GM12878 (cell line): ENCODE data around the gene PSPN. TPM values are rescaled to one million over a fixed set of nuclear protein-coding genes. Genes with fewer than 3 reads are reported as not detected.

Experiments used
- BACH1 ChIP-seq: fragments of 450-650 bp; IDR thresholded peaks from 2 replicates; pipeline ENCODE4 v1.6.1; 2017; ENCODE audit warnings: mild to moderate bottlenecking, borderline replicate concordance
- CBFB ChIP-seq: IDR thresholded peaks from 2 replicates; pipeline ENCODE4 v1.6.1; 2016; ENCODE audit warnings: antibody characterized with exemption, low read depth
- CREB1 ChIP-seq: IDR thresholded peaks from 2 replicates; pipeline ENCODE4 v1.6.1; 2012; ENCODE audit warnings: low read depth, mild to moderate bottlenecking, inconsistent platforms
- IKZF1 ChIP-seq: fragments of 450-650 bp; conservative IDR thresholded peaks from 2 replicates; pipeline ENCODE4 v1.6.1; 2017; ENCODE audit warnings: antibody characterized with exemption, mild to moderate bottlenecking
- LARP7 ChIP-seq: fragments of 450-650 bp; IDR thresholded peaks from 2 replicates; pipeline ENCODE4 v1.6.1; 2017; ENCODE audit warnings: mild to moderate bottlenecking
- MEF2B ChIP-seq: fragments of 450-650 bp; IDR thresholded peaks from 2 replicates; pipeline ENCODE4 v1.6.1; 2018; ENCODE audit warnings: mild to moderate bottlenecking, moderate library complexity; ENCODE audit not compliant: partially characterized antibody, poor library complexity, severe bottlenecking
- RAD51 ChIP-seq: fragments of 450-650 bp; IDR thresholded peaks from 2 replicates; pipeline ENCODE4 v1.6.1; 2016; ENCODE audit warnings: moderate library complexity, mild to moderate bottlenecking, inconsistent platforms
- RB1 ChIP-seq: fragments of 450-650 bp; formaldehyde crosslinking; IDR thresholded peaks from 2 replicates; pipeline ENCODE4 v1.6.1; 2017; ENCODE audit warnings: mild to moderate bottlenecking, borderline replicate concordance
- SMARCA5 ChIP-seq: fragments of 450-650 bp; IDR thresholded peaks from 2 replicates; pipeline ENCODE4 v1.6.1; 2017; ENCODE audit warnings: mild to moderate bottlenecking
- SUPT20H ChIP-seq: IDR thresholded peaks from 2 replicates; pipeline ENCODE4 v1.6.1; 2011; ENCODE audit warnings: low read depth, mild to moderate bottlenecking, low read length, moderate library complexity, borderline replicate concordance; ENCODE audit not compliant: control insufficient read depth
- ZNF274 ChIP-seq: IDR thresholded peaks from one replicate; pipeline ENCODE4 v1.8.0; 2011; ENCODE audit not compliant: insufficient read length, insufficient read depth
- ZNF384 ChIP-seq: IDR thresholded peaks from 2 replicates; pipeline ENCODE4 v1.6.1; 2012; ENCODE audit warnings: low read depth, mild to moderate bottlenecking, low read length, improper control_type of control experiment, borderline replicate concordance
- polyA plus RNA-seq, 11 experiments: library from polyadenylated mRNA; depleted of rRNA in 4 of 11; unstranded in 6 of 11; stranded (reverse) in 5 of 11; fragments of >200 nt; fragmentation: Nextera tagmentation in 4 of 11; fragmentation: Illumina TruSeq in 1 of 11; extraction: Ambion mirVana in 4 of 11; extraction: Trizol in 1 of 11; gene quantifications; 1 replicate in 1 of 11; 2 replicates in 10 of 11; pipeline versions ENCODE4 v1.2.1 to v1.2.3, GENCODE V29; 2011 to 2016; ENCODE audit warnings: inconsistent platforms in 2 of 11, missing spikeins in 2 of 11, low read depth in 1 of 11
- total RNA-seq, 4 experiments: library from RNA; depleted of rRNA in 3 of 4; stranded (reverse); fragments of >200 nt in 3 of 4; fragmentation: Illumina TruSeq in 1 of 4; extraction: Trizol in 1 of 4; gene quantifications; 2 replicates each; pipeline versions ENCODE4 v1.2.1 to v1.2.3, GENCODE V29; 2013 to 2021
- TF ChIP-seq, protein P1 (sequence below): fragments of 150-350 bp; IDR thresholded peaks from 2 replicates; pipeline ENCODE4 v1.6.1; 2016; ENCODE audit warnings: low read depth, low read length
- TF ChIP-seq, protein P2 (sequence below): fragments of 450-650 bp; IDR thresholded peaks from 2 replicates; pipeline ENCODE4 v1.6.1; 2018; ENCODE audit warnings: mild to moderate bottlenecking, low read depth, moderate library complexity; ENCODE audit not compliant: partially characterized antibody
- TF ChIP-seq, protein P3 (sequence below), 3 experiments: IDR thresholded peaks in 2 of 3; conservative IDR thresholded peaks in 1 of 3; 2 replicates each; pipeline ENCODE4 v1.5.1; 2011; ENCODE audit warnings: low read depth in 3 of 3, low read length in 3 of 3, mild to moderate bottlenecking in 3 of 3, control low read depth in 2 of 3, moderate library complexity in 2 of 3, inconsistent platforms in 1 of 3, mixed read lengths in 1 of 3; ENCODE audit not compliant: control insufficient read depth in 2 of 3, insufficient read depth in 1 of 3; ENCODE audit errors: extremely low read depth in 1 of 3
- TF ChIP-seq, protein P4 (sequence below): IDR thresholded peaks from 2 replicates; pipeline ENCODE4 v1.6.1; 2012; ENCODE audit warnings: low read depth, low read length, improper control_type of control experiment
- TF ChIP-seq, protein P5 (sequence below): fragments of 450-650 bp; IDR thresholded peaks from 2 replicates; pipeline ENCODE4 v1.6.1; 2017; ENCODE audit warnings: antibody characterized with exemption, mild to moderate bottlenecking, moderate library complexity

Gene PSPN
- total and polyA plus RNA-seq, 10 of the 15 experiments (the other 5 are each of a cell fraction or from before 2014, with no cell fraction given) = 0.27 to 1.2 (median 0.66) TPM

DNA sequence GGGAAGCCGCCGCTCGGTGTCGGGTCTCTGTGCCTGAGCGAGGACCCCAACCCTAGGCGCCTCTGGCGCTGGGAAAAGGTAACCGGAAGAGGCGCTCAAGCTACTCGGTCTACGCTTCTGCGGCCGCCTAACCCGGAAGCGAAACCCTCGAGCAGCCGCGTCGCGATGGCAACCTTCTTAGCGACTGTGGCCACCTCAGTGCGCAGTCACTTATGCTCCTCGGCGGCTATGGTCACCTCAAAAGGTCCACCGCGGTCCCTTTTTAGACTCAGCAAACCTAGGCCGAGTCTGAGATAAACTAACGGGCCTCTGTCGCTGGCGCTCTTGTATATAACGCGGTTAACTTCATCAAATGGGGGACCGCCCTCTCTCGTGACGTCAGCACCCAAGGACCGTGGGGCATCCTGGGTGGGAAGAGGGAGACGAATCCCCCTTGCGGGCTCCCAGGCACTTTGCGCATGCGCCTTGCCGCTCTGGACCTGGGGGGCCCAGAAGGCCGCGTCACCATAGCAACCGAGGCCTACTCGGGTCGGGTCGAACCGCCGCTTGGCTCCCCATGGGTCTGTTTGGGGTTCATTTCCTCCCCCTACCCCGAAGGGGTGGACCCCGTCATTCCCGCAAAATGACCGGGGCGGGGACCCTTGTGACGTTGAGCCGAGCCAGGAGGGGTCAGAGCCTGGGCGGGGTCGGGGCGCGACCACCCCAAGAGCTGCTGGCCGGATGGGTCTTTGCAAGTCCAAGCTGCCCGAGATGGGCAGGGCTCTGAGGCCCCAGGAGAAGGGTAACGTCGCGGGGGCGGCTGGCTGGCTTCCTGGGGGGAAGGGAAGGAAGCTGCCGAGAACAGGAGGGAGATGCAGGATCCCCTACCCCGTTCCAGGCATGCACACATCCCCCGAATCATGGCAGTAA lies 17.6 kb upstream of the PSPN start, which contains the start of gene GTF2F1 (continued):
- TF ChIP-seq, protein P1, sequence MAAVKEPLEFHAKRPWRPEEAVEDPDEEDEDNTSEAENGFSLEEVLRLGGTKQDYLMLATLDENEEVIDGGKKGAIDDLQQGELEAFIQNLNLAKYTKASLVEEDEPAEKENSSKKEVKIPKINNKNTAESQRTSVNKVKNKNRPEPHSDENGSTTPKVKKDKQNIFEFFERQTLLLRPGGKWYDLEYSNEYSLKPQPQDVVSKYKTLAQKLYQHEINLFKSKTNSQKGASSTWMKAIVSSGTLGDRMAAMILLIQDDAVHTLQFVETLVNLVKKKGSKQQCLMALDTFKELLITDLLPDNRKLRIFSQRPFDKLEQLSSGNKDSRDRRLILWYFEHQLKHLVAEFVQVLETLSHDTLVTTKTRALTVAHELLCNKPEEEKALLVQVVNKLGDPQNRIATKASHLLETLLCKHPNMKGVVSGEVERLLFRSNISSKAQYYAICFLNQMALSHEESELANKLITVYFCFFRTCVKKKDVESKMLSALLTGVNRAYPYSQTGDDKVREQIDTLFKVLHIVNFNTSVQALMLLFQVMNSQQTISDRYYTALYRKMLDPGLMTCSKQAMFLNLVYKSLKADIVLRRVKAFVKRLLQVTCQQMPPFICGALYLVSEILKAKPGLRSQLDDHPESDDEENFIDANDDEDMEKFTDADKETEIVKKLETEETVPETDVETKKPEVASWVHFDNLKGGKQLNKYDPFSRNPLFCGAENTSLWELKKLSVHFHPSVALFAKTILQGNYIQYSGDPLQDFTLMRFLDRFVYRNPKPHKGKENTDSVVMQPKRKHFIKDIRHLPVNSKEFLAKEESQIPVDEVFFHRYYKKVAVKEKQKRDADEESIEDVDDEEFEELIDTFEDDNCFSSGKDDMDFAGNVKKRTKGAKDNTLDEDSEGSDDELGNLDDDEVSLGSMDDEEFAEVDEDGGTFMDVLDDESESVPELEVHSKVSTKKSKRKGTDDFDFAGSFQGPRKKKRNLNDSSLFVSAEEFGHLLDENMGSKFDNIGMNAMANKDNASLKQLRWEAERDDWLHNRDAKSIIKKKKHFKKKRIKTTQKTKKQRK = no peak
- TF ChIP-seq RAD51 = no peak
- TF ChIP-seq, protein P2, sequence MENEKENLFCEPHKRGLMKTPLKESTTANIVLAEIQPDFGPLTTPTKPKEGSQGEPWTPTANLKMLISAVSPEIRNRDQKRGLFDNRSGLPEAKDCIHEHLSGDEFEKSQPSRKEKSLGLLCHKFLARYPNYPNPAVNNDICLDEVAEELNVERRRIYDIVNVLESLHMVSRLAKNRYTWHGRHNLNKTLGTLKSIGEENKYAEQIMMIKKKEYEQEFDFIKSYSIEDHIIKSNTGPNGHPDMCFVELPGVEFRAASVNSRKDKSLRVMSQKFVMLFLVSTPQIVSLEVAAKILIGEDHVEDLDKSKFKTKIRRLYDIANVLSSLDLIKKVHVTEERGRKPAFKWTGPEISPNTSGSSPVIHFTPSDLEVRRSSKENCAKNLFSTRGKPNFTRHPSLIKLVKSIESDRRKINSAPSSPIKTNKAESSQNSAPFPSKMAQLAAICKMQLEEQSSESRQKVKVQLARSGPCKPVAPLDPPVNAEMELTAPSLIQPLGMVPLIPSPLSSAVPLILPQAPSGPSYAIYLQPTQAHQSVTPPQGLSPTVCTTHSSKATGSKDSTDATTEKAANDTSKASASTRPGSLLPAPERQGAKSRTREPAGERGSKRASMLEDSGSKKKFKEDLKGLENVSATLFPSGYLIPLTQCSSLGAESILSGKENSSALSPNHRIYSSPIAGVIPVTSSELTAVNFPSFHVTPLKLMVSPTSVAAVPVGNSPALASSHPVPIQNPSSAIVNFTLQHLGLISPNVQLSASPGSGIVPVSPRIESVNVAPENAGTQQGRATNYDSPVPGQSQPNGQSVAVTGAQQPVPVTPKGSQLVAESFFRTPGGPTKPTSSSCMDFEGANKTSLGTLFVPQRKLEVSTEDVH = no peak
- TF ChIP-seq CBFB = no peak; the same call in 1 of the 2 replicates
- peak; percentile 66; the same call in 1 of the 2 replicates for TF ChIP-seq RB1
- peak; percentile 85 for TF ChIP-seq CREB1
- TF ChIP-seq ZNF384 = no peak
- no peak for TF ChIP-seq SUPT20H
- TF ChIP-seq BACH1 = no peak
- TF ChIP-seq, protein P3, sequence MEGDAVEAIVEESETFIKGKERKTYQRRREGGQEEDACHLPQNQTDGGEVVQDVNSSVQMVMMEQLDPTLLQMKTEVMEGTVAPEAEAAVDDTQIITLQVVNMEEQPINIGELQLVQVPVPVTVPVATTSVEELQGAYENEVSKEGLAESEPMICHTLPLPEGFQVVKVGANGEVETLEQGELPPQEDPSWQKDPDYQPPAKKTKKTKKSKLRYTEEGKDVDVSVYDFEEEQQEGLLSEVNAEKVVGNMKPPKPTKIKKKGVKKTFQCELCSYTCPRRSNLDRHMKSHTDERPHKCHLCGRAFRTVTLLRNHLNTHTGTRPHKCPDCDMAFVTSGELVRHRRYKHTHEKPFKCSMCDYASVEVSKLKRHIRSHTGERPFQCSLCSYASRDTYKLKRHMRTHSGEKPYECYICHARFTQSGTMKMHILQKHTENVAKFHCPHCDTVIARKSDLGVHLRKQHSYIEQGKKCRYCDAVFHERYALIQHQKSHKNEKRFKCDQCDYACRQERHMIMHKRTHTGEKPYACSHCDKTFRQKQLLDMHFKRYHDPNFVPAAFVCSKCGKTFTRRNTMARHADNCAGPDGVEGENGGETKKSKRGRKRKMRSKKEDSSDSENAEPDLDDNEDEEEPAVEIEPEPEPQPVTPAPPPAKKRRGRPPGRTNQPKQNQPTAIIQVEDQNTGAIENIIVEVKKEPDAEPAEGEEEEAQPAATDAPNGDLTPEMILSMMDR (IDR thresholded peaks at IDR 0.05 in 2 of 3, conservative IDR thresholded peaks at IDR 0.05 in 1 of 3; ENCODE audit: control insufficient read depth in 2 of 3, extremely low read depth in 1 of 3, insufficient read depth in 1 of 3, low read depth in 3 of 3, low read length in 3 of 3) = peak in 2 of 3 experiments; percentile 23 to 28; a peak in 2 of 6 replicates
- peak; percentile 74 for TF ChIP-seq LARP7
- TF ChIP-seq, protein P4, sequence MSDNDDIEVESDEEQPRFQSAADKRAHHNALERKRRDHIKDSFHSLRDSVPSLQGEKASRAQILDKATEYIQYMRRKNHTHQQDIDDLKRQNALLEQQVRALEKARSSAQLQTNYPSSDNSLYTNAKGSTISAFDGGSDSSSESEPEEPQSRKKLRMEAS = peak; percentile 16; the same call in 1 of the 2 replicates
- TF ChIP-seq SMARCA5 = peak; percentile 9; the same call in 1 of the 2 replicates
- TF ChIP-seq ZNF274 = no peak
- TF ChIP-seq, protein P5, sequence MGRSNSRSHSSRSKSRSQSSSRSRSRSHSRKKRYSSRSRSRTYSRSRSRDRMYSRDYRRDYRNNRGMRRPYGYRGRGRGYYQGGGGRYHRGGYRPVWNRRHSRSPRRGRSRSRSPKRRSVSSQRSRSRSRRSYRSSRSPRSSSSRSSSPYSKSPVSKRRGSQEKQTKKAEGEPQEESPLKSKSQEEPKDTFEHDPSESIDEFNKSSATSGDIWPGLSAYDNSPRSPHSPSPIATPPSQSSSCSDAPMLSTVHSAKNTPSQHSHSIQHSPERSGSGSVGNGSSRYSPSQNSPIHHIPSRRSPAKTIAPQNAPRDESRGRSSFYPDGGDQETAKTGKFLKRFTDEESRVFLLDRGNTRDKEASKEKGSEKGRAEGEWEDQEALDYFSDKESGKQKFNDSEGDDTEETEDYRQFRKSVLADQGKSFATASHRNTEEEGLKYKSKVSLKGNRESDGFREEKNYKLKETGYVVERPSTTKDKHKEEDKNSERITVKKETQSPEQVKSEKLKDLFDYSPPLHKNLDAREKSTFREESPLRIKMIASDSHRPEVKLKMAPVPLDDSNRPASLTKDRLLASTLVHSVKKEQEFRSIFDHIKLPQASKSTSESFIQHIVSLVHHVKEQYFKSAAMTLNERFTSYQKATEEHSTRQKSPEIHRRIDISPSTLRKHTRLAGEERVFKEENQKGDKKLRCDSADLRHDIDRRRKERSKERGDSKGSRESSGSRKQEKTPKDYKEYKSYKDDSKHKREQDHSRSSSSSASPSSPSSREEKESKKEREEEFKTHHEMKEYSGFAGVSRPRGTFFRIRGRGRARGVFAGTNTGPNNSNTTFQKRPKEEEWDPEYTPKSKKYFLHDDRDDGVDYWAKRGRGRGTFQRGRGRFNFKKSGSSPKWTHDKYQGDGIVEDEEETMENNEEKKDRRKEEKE = no peak
- TF ChIP-seq MEF2B = peak; percentile 80
- TF ChIP-seq IKZF1 = peak; percentile 55
